ENCODE results near the gene GLA. TPM values are rescaled to one million over a fixed set of nuclear protein-coding genes. Genes with fewer than 3 reads are reported as not detected.

GLA gene
- total and polyA plus RNA-seq, 2 donors (not counting 1 experiment from before 2014, with no cell fraction given), result 22.1 to 42.7 TPM

DNA sequence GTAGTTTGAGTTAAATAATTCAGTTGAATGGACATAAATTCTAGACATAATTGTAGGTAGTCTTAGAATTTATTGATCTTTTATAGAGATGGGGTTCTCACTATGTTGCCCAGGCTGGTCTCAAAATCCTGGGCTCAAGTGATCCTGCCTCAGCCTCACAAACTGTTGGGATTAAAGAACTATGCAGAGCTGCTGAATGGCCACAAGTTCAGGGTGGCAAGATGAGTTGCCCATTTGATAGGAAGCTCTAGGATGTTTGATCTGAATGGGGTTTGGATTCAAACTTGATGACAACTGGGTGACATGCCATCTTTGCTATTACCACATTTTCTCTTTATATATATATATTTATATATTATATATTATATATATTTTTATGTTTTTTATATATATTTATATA lies 13.4 kb downstream of the GLA start:
- Histone ChIP-seq H3K4me2 (replicated peaks; ENCODE audit: low read depth, low read length, poor library complexity, severe bottlenecking) (no peak overlapping the region), H3K27me3 (replicated peaks in 1 of 4; ENCODE audit: control extremely low read depth in 1 of 4, control insufficient read depth in 3 of 4, insufficient read depth in 4 of 4, low read length in 3 of 4) (no peaks in the 10 kb centered on the region), H3K9me3 (ENCODE audit: control extremely low read depth in 1 of 3, control insufficient read depth in 2 of 3, insufficient read depth in 1 of 3, low read length in 2 of 3) (no peaks in the 10 kb centered on the region), H3K36me3 (replicated peaks in 1 of 2; ENCODE audit: control extremely low read depth in 1 of 2, control insufficient read depth in 1 of 2, extremely low read depth in 1 of 2, insufficient read depth in 2 of 2, low read length in 1 of 2) (peaks cover 0 to 15% of the 10 kb centered on the region in 2 experiments), H3K79me2 (ENCODE audit: control insufficient read depth, insufficient read depth, low read length) (no peaks in the 10 kb centered on the region), H3K4me1 (ENCODE audit: control insufficient read depth in 2 of 2, insufficient read depth in 2 of 2, low read length in 2 of 2) (peaks cover 13 to 18% of the 10 kb centered on the region in 2 donors), H4K20me1 (ENCODE audit: control insufficient read depth, insufficient read depth, low read length, poor library complexity, severe bottlenecking) (no peaks in the 10 kb centered on the region), H3K9ac (ENCODE audit: low read length) (no peak overlapping the region), H3K4me3 (ENCODE audit: control extremely low read depth in 1 of 5, extremely low read depth in 1 of 5, insufficient read depth in 1 of 5, low read depth in 2 of 5, low read length in 4 of 5) (no peak overlapping the region), H2AFZ (ENCODE audit: insufficient read depth, low read depth, low read length, poor library complexity, severe bottlenecking) (no peak overlapping the region), H3K27ac (ENCODE audit: low read length in 2 of 2) (no peak overlapping the region)
- TF ChIP-seq, protein P1, sequence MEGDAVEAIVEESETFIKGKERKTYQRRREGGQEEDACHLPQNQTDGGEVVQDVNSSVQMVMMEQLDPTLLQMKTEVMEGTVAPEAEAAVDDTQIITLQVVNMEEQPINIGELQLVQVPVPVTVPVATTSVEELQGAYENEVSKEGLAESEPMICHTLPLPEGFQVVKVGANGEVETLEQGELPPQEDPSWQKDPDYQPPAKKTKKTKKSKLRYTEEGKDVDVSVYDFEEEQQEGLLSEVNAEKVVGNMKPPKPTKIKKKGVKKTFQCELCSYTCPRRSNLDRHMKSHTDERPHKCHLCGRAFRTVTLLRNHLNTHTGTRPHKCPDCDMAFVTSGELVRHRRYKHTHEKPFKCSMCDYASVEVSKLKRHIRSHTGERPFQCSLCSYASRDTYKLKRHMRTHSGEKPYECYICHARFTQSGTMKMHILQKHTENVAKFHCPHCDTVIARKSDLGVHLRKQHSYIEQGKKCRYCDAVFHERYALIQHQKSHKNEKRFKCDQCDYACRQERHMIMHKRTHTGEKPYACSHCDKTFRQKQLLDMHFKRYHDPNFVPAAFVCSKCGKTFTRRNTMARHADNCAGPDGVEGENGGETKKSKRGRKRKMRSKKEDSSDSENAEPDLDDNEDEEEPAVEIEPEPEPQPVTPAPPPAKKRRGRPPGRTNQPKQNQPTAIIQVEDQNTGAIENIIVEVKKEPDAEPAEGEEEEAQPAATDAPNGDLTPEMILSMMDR (IDR thresholded peaks at IDR 0.05), result no peak
- TF ChIP-seq EZH2 (IDR thresholded peaks at IDR 0.05; ENCODE audit: borderline replicate concordance, insufficient read depth, low read depth, low read length, poor library complexity, severe bottlenecking), result no peak
- POLR2A ChIA-PET, result interaction anchor here (0.9 kb wide), 1 partner anchor 11 kb away, joined by 6 read pairs; no protein-coding TSS in a partner anchor
- no peak for ATAC-seq (ENCODE audit: low read depth)
- Mint-ChIP-seq H3K9me3 (ENCODE audit: insufficient read depth) (no peaks in the 10 kb centered on the region), H3K4me3 (no peak overlapping the region), H3K27me3 (no peaks in the 10 kb centered on the region), H3K4me1 (peaks cover 32% of the 10 kb centered on the region), H3K27ac (no peak overlapping the region)
- DNase-seq, result no peak
- intact Hi-C loops (cut with micrococcal nuclease), result no loop called here
- CTCF ChIA-PET, result no interaction called here

DNA sequence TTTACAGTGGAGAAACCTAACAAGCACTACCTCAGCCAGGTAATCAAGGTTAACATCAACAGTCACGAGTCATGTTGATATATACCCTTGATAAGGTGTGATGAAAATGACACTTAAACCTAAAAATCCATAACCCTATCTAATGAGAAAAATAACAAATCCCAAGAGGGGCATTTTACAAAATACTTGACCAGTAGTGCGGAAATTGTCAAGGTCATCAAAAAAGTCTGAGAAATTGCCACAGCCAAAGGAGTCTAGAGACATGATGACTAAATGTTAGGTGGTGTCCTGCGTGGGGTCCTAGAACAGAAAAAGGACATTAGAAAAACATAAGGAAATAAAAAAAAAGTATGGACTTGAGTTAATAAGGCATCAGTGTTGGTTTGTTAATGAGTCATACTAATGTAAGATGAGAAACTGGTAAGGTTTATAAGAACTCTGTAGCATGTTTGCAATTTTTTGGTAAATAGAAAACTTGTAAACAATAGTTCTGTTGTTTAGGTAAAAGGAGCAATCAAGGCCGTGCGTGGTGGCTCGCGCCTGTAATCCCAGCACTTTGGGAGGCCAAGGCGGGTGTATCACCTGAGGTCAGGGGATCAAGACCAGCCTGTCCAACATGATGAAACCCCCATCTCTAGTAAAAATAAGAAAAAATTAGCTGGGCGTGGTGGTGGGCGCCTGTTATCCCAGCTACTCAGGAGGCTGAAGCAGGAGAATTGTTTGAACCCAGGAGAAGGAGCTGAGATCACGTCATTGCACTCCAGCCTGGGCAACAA lies 14.0 kb downstream of the GLA start:
- Histone ChIP-seq H2AFZ (ENCODE audit: insufficient read depth, low read depth, low read length, poor library complexity, severe bottlenecking) (no peak overlapping the region), H3K36me3 (replicated peaks in 1 of 2; ENCODE audit: control extremely low read depth in 1 of 2, control insufficient read depth in 1 of 2, extremely low read depth in 1 of 2, insufficient read depth in 2 of 2, low read length in 1 of 2) (peaks cover 0 to 15% of the 10 kb centered on the region in 2 experiments), H3K27ac (ENCODE audit: low read length in 2 of 2) (peak overlapping the region in 1 of 2 donors; percentile 31), H3K4me2 (replicated peaks; ENCODE audit: low read depth, low read length, poor library complexity, severe bottlenecking) (no peak overlapping the region), H3K9ac (ENCODE audit: low read length) (no peak overlapping the region), H3K4me3 (ENCODE audit: control extremely low read depth in 1 of 5, extremely low read depth in 1 of 5, insufficient read depth in 1 of 5, low read depth in 2 of 5, low read length in 4 of 5) (no peak overlapping the region), H3K79me2 (ENCODE audit: control insufficient read depth, insufficient read depth, low read length) (no peaks in the 10 kb centered on the region), H3K9me3 (ENCODE audit: control extremely low read depth in 1 of 3, control insufficient read depth in 2 of 3, insufficient read depth in 1 of 3, low read length in 2 of 3) (no peaks in the 10 kb centered on the region), H4K20me1 (ENCODE audit: control insufficient read depth, insufficient read depth, low read length, poor library complexity, severe bottlenecking) (no peaks in the 10 kb centered on the region), H3K27me3 (replicated peaks in 1 of 4; ENCODE audit: control extremely low read depth in 1 of 4, control insufficient read depth in 3 of 4, insufficient read depth in 4 of 4, low read length in 3 of 4) (no peaks in the 10 kb centered on the region), H3K4me1 (ENCODE audit: control insufficient read depth in 2 of 2, insufficient read depth in 2 of 2, low read length in 2 of 2) (peaks cover 13 to 18% of the 10 kb centered on the region in 2 donors)
- DNase-seq (no peak), ATAC-seq (ENCODE audit: low read depth) (no peak)
- Mint-ChIP-seq H3K27me3 (no peaks in the 10 kb centered on the region), H3K27ac (peak overlapping the region; percentile 32), H3K9me3 (ENCODE audit: insufficient read depth) (no peaks in the 10 kb centered on the region), H3K4me3 (peak overlapping the region; percentile 3), H3K4me1 (peaks cover 32% of the 10 kb centered on the region)
- WGBS (ENCODE audit: insufficient coverage), result 80% methylated on average over 1 of the region's 11 CpGs
- ChIA-PET CTCF (no interaction called here), POLR2A (interaction anchor here (0.9 kb wide), 1 partner anchor 10 kb away, joined by 6 read pairs; no protein-coding TSS in a partner anchor)
- intact Hi-C loops (cut with micrococcal nuclease), result no loop called here
- TF ChIP-seq, protein P1 (IDR thresholded peaks at IDR 0.05), result no peak
